Measurements from ENCODE around the gene KLRC3. TPM values are rescaled to one million over a fixed set of nuclear protein-coding genes. Genes with fewer than 3 reads are reported as not detected.
A peak's percentile ranks its signal among the peaks of the same experiment; 100 is the strongest.

Gene KLRC3
- total and polyA plus RNA-seq, 2 of the 13 experiments (the other 11 are each of a cell fraction or from before 2014, with no cell fraction given), result not detected

GRCh38 chr12:10363914-10364814 is 56.2 kb downstream of the KLRC3 start (continued):
- TF ChIP-seq PHF8 (CRISPR knock-in tag; IDR thresholded peaks at IDR 0.05) (peak; percentile 29), ZNF256 (CRISPR knock-in tag; conservative IDR thresholded peaks at IDR 0.05) (peak; percentile 59; the same call in 1 of the 2 replicates), ZNF501 (CRISPR knock-in tag; IDR thresholded peaks at IDR 0.05) (peak; percentile 43; the same call in 1 of the 2 replicates), MED1 (CRISPR knock-in tag; IDR thresholded peaks at IDR 0.05) (0 out of 2 replicates have a peak, but pooled peaks have one; percentile 12), KMT2B (CRISPR knock-in tag; IDR thresholded peaks at IDR 0.05) (peak; percentile 30; the same call in 1 of the 2 replicates), RXRA (CRISPR knock-in tag; IDR thresholded peaks at IDR 0.05) (0 out of 2 replicates have a peak, but pooled peaks have one; percentile 15), ZNF414 (CRISPR knock-in tag; IDR thresholded peaks at IDR 0.05) (0 out of 2 replicates have a peak, but pooled peaks have one; percentile 25), TFDP1 (CRISPR knock-in tag; IDR thresholded peaks at IDR 0.05; ENCODE audit: borderline replicate concordance) (0 out of 2 replicates have a peak, but pooled peaks have one; percentile 12), KDM5B (CRISPR knock-in tag; IDR thresholded peaks at IDR 0.05; ENCODE audit: borderline replicate concordance) (peak; percentile 21; the same call in 1 of the 2 replicates), JUN (CRISPR knock-in tag; IDR thresholded peaks at IDR 0.05) (0 out of 2 replicates have a peak, but pooled peaks have one; percentile 49), THAP9 (CRISPR knock-in tag; IDR thresholded peaks at IDR 0.05; ENCODE audit: borderline replicate concordance) (0 out of 2 replicates have a peak, but pooled peaks have one; percentile 14), SRY (CRISPR knock-in tag; IDR thresholded peaks at IDR 0.05) (0 out of 2 replicates have a peak, but pooled peaks have one; percentile 52), ZNF512B (CRISPR knock-in tag; IDR thresholded peaks at IDR 0.05; ENCODE audit: borderline replicate concordance) (peak; percentile 56; the same call in 1 of the 2 replicates), REPIN1 (CRISPR knock-in tag; IDR thresholded peaks at IDR 0.05; ENCODE audit: borderline replicate concordance, low read depth) (no peak), PRDM10 (CRISPR knock-in tag; IDR thresholded peaks at IDR 0.05; ENCODE audit: low read depth) (peak; percentile 37; the same call in 1 of the 2 replicates)

Measured in HepG2 (cell line).